MG63 (cell line): ENCODE data around the gene AP1S1. TPM values are rescaled to one million over a fixed set of nuclear protein-coding genes. Genes with fewer than 3 reads are reported as not detected.
A peak's percentile ranks its signal among the peaks of the same experiment; 100 is the strongest.

ENCODE experiments used
- DNase-seq: peaks from one replicate; pipeline ENCODE4 v3.0.0-alpha.2; 2020
- H3K27me3 ChIP-seq: fragments of 250-450 bp; sonication (Bioruptor Pico); 2 replicates; pipeline ENCODE4 v1.5.1; 2020; ENCODE audit warnings: mild to moderate bottlenecking, moderate library complexity
- H3K36me3 ChIP-seq: fragments of 250-450 bp; sonication (Bioruptor Pico); 2 replicates; pipeline ENCODE4 v1.5.1; 2020; ENCODE audit warnings: mild to moderate bottlenecking, moderate library complexity
- H3K4me3 ChIP-seq: fragments of 250-450 bp; sonication (Bioruptor Pico); 2 replicates; pipeline ENCODE4 v1.5.1; 2020; ENCODE audit warnings: mild to moderate bottlenecking, moderate library complexity
- H3K9me3 ChIP-seq: fragments of 250-450 bp; sonication (Bioruptor Pico); 2 replicates; pipeline ENCODE4 v1.5.1; 2020; ENCODE audit warnings: mild to moderate bottlenecking, moderate library complexity
- total RNA-seq: library from RNA; depleted of rRNA; stranded (reverse); fragments of >200 nt; shearing (Covaris generic); gene quantifications from 2 replicates; pipeline ENCODE4 v1.2.3, GENCODE V29; 2014; ENCODE audit warnings: low replicate concordance

AP1S1 gene
- total RNA-seq, 1 experiment from 2014 or later, result 153 TPM

GRCh38 chr7:101137651-101138212, 16.5 kb upstream of the AP1S1 start:
- peaks cover 22% of the 10 kb centered on the region for H3K36me3 ChIP-seq
- H3K27me3 ChIP-seq, result no peaks in the 10 kb centered on the region
- no peak for DNase-seq
- H3K4me3 ChIP-seq, result no peak overlapping the region
- no peaks in the 10 kb centered on the region for H3K9me3 ChIP-seq

- Histone ChIP-seq H3K36me3 (peaks cover 22% of the 10 kb centered on the region), H3K27me3 (no peaks in the 10 kb centered on the region), H3K9me3 (no peaks in the 10 kb centered on the region), H3K4me3 (no peak overlapping the region; the same call in 1 of the 2 replicates)
- peak; percentile 92 for DNase-seq
Observed at GRCh38 chr7:101138213-101138870, 15.9 kb upstream of the AP1S1 start.

- Histone ChIP-seq H3K36me3 (peaks cover 15% of the 10 kb centered on the region), H3K9me3 (no peaks in the 10 kb centered on the region), H3K4me3 (no peak overlapping the region), H3K27me3 (no peaks in the 10 kb centered on the region)
- DNase-seq, result no peak
Observed at GRCh38 chr7:101140339-101140699, 14.0 kb upstream of the AP1S1 start.

- Histone ChIP-seq H3K36me3 (peaks cover 11% of the 10 kb centered on the region), H3K9me3 (no peaks in the 10 kb centered on the region), H3K27me3 (no peaks in the 10 kb centered on the region), H3K4me3 (no peak overlapping the region)
- no peak for DNase-seq
Observed at GRCh38 chr7:101140746-101141382, 13.4 kb upstream of the AP1S1 start.

- no peak overlapping the region for H3K4me3 ChIP-seq
- no peak for DNase-seq
- H3K36me3 ChIP-seq, result no peaks in the 10 kb centered on the region
- H3K9me3 ChIP-seq, result no peaks in the 10 kb centered on the region
- H3K27me3 ChIP-seq, result no peaks in the 10 kb centered on the region
Observed at GRCh38 chr7:101151908-101152651, 2.2 kb upstream of the AP1S1 start.

GRCh38 chr7:101154693-101155102, 422 bp downstream of the AP1S1 start:
- Histone ChIP-seq H3K4me3 (peak overlapping the region; percentile 68), H3K9me3 (no peaks in the 10 kb centered on the region), H3K27me3 (no peaks in the 10 kb centered on the region), H3K36me3 (no peaks in the 10 kb centered on the region)
- DNase-seq, result peak; percentile 21

- no peaks in the 10 kb centered on the region for H3K9me3 ChIP-seq
- H3K4me3 ChIP-seq, result peak overlapping the region; percentile 68
- no peaks in the 10 kb centered on the region for H3K27me3 ChIP-seq
- no peak for DNase-seq
- no peaks in the 10 kb centered on the region for H3K36me3 ChIP-seq
Observed at GRCh38 chr7:101155303-101155702, 1.0 kb downstream of the AP1S1 start.

- H3K36me3 ChIP-seq, result no peaks in the 10 kb centered on the region
- H3K27me3 ChIP-seq, result no peaks in the 10 kb centered on the region
- H3K4me3 ChIP-seq, result no peak overlapping the region
- no peak for DNase-seq
- H3K9me3 ChIP-seq, result no peaks in the 10 kb centered on the region
Observed at GRCh38 chr7:101156277-101156676, 2.0 kb downstream of the AP1S1 start.

GRCh38 chr7:101156866-101157589, 2.8 kb downstream of the AP1S1 start:
- no peaks in the 10 kb centered on the region for H3K9me3 ChIP-seq
- DNase-seq, result no peak
- H3K27me3 ChIP-seq, result no peaks in the 10 kb centered on the region
- no peaks in the 10 kb centered on the region for H3K36me3 ChIP-seq
- no peak overlapping the region for H3K4me3 ChIP-seq

- H3K4me3 ChIP-seq, result no peak overlapping the region
- peaks cover 11% of the 10 kb centered on the region for H3K27me3 ChIP-seq
- peak; percentile 62 for DNase-seq
- H3K36me3 ChIP-seq, result no peaks in the 10 kb centered on the region
- no peaks in the 10 kb centered on the region for H3K9me3 ChIP-seq
Observed at GRCh38 chr7:101159696-101160674, 5.7 kb downstream of the AP1S1 start.

GRCh38 chr7:101160910-101161309, 6.6 kb downstream of the AP1S1 start:
- DNase-seq, result no peak
- H3K36me3 ChIP-seq, result no peaks in the 10 kb centered on the region

GRCh38 chr7:101161692-101162471, 7.6 kb downstream of the AP1S1 start:
- no peak for DNase-seq
- Histone ChIP-seq H3K36me3 (no peaks in the 10 kb centered on the region), H3K4me3 (no peak overlapping the region), H3K9me3 (no peaks in the 10 kb centered on the region), H3K27me3 (peaks cover 19% of the 10 kb centered on the region)

More at GRCh38 chr7:101160910-101161309, 6.6 kb downstream of the AP1S1 start:
- Histone ChIP-seq H3K9me3 (no peaks in the 10 kb centered on the region), H3K27me3 (peaks cover 17% of the 10 kb centered on the region), H3K4me3 (no peak overlapping the region)

- Histone ChIP-seq H3K9me3 (no peaks in the 10 kb centered on the region), H3K36me3 (no peaks in the 10 kb centered on the region), H3K27me3 (peaks cover 19% of the 10 kb centered on the region), H3K4me3 (no peak overlapping the region)
- DNase-seq, result peak; percentile 53
Observed at GRCh38 chr7:101162551-101163278, 8.4 kb downstream of the AP1S1 start.

GRCh38 chr7:101163279-101164070, 9.2 kb downstream of the AP1S1 start:
- peak overlapping the region; percentile 36 for H3K4me3 ChIP-seq

More at GRCh38 chr7:101163279-101164070, 9.2 kb downstream of the AP1S1 start:
- Histone ChIP-seq H3K27me3 (peaks cover 19% of the 10 kb centered on the region), H3K9me3 (no peaks in the 10 kb centered on the region), H3K36me3 (no peaks in the 10 kb centered on the region)
- DNase-seq, result peak; percentile 38
